ENCODE data around the gene PHIP.

The PHIP gene

DNA sequence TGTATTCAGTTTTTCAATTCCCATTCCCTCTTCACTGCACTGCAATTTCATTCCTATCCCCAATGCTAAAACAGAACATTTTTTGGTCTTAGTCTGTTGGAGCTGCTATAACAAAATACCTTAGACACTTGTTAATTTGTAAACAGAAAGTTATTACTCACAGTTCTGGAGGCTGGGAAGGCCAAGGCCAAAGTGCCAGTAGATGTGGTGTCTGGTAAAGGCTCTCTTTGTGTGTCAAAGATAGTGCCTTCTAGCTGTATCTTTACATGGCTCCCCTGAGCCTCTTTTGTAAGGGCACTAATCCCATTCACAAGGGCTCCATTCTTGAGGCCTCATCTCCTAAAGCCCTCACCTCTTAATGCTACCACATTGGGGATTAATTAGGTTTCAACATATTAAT, 40.0 kb downstream of the PHIP start:
- DNase-seq = no peak
- no peak overlapping the region for H3K4me3 ChIP-seq (ENCODE audit: low read length)
- no peaks in the 10 kb centered on the region for H3K9me2 ChIP-seq (replicated peaks; ENCODE audit: insufficient read depth, low read length)
- no peaks in the 10 kb centered on the region for H4K20me1 ChIP-seq (ENCODE audit: insufficient read depth, low read length)
- H3K9me3 ChIP-seq (replicated peaks; ENCODE audit: insufficient read depth, low read length) = no peaks in the 10 kb centered on the region
- peaks cover 4% of the 10 kb centered on the region for H3K36me3 ChIP-seq (replicated peaks; ENCODE audit: insufficient read depth, low read length)
- no peak overlapping the region for H3K27ac ChIP-seq (ENCODE audit: low read length)
- H3K9ac ChIP-seq (ENCODE audit: low read length) = no peak overlapping the region
- no peak overlapping the region for H2AFZ ChIP-seq (ENCODE audit: low read length)
- H3K4me1 ChIP-seq (ENCODE audit: low read length) = peaks cover 26% of the 10 kb centered on the region
- no peaks in the 10 kb centered on the region for H3K27me3 ChIP-seq (replicated peaks; ENCODE audit: insufficient read depth, low read length)
- peaks cover 86% of the 10 kb centered on the region for H3K79me2 ChIP-seq (ENCODE audit: low read length)
- H3F3A ChIP-seq (ENCODE audit: insufficient read depth, low read length) = 0 out of 2 replicates have a peak, but pooled peaks cover 4% of the 10 kb centered on the region
- no peak overlapping the region for H3K4me2 ChIP-seq (ENCODE audit: low read depth, low read length)
- no peak for TF ChIP-seq CTCF (IDR thresholded peaks at IDR 0.05; ENCODE audit: low read length)
- TF ChIP-seq EZH2phosphoT487 (IDR thresholded peaks at IDR 0.05; ENCODE audit: low read length) = no peak
- TF ChIP-seq EZH2 (optimal IDR thresholded peaks at IDR 0.05; ENCODE audit: low read depth, low read length) = no peak

- H3K27ac ChIP-seq (ENCODE audit: low read length) = no peak overlapping the region
- H3K27me3 ChIP-seq (replicated peaks; ENCODE audit: insufficient read depth, low read length) = no peaks in the 10 kb centered on the region
- peaks cover 91% of the 10 kb centered on the region for H3K79me2 ChIP-seq (ENCODE audit: low read length)
- DNase-seq = no peak
- no peaks in the 10 kb centered on the region for H3K4me1 ChIP-seq (ENCODE audit: low read length)
- H3K9me3 ChIP-seq (replicated peaks; ENCODE audit: insufficient read depth, low read length) = no peaks in the 10 kb centered on the region
- H3K4me2 ChIP-seq (ENCODE audit: low read depth, low read length) = no peak overlapping the region
- TF ChIP-seq EZH2 (optimal IDR thresholded peaks at IDR 0.05; ENCODE audit: low read depth, low read length) (no peak), CTCF (IDR thresholded peaks at IDR 0.05; ENCODE audit: low read length) (no peak), EZH2phosphoT487 (IDR thresholded peaks at IDR 0.05; ENCODE audit: low read length) (no peak)
- H3K36me3 ChIP-seq (replicated peaks; ENCODE audit: insufficient read depth, low read length) = peaks cover 4% of the 10 kb centered on the region; the same call in 1 of the 2 replicates
- H3K9me2 ChIP-seq (replicated peaks; ENCODE audit: insufficient read depth, low read length) = no peaks in the 10 kb centered on the region
- H4K20me1 ChIP-seq (ENCODE audit: insufficient read depth, low read length) = no peaks in the 10 kb centered on the region
- no peak overlapping the region for H3K9ac ChIP-seq (ENCODE audit: low read length)
- H3F3A ChIP-seq (ENCODE audit: insufficient read depth, low read length) = no peaks in the 10 kb centered on the region
- no peak overlapping the region for H3K4me3 ChIP-seq (ENCODE audit: low read length)
- no peak overlapping the region for H2AFZ ChIP-seq (ENCODE audit: low read length)
These were observed 43.2 kb downstream of the PHIP start for GRCh38 chr6:79034865-79035264.

DNA sequence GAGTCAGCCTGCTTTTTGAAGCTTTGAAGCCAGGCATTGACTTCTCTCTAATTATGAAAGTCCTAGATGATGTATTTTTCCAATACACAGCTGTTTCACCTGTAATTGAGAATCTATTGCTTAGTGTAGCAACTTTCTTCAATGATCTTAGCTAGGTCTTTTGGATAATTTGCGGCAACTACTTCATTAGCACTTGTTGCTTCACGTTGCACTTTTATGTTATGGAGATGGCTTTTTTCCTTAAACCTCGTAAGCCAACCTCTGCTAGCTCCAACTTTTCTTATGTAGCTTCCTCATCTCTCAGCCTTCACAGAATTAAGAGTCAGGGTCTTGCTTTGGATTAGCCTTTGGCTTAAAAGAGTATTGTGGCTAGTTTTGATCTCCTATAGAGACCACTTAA, 44.8 kb downstream of the PHIP start:
- TF ChIP-seq EZH2phosphoT487 (IDR thresholded peaks at IDR 0.05; ENCODE audit: low read length) = no peak
- TF ChIP-seq EZH2 (optimal IDR thresholded peaks at IDR 0.05; ENCODE audit: low read depth, low read length) = no peak
- TF ChIP-seq CTCF (IDR thresholded peaks at IDR 0.05; ENCODE audit: low read length) = no peak
- Histone ChIP-seq H3K9me2 (replicated peaks; ENCODE audit: insufficient read depth, low read length) (no peaks in the 10 kb centered on the region), H3K4me1 (ENCODE audit: low read length) (no peaks in the 10 kb centered on the region), H3K27me3 (replicated peaks; ENCODE audit: insufficient read depth, low read length) (no peaks in the 10 kb centered on the region), H3K4me3 (ENCODE audit: low read length) (no peak overlapping the region), H3K9me3 (replicated peaks; ENCODE audit: insufficient read depth, low read length) (no peaks in the 10 kb centered on the region), H3K36me3 (replicated peaks; ENCODE audit: insufficient read depth, low read length) (peaks cover 4% of the 10 kb centered on the region; the same call in 1 of the 2 replicates), H4K20me1 (ENCODE audit: insufficient read depth, low read length) (no peaks in the 10 kb centered on the region), H3K4me2 (ENCODE audit: low read depth, low read length) (no peak overlapping the region), H3K79me2 (ENCODE audit: low read length) (peaks cover 91% of the 10 kb centered on the region), H3K9ac (ENCODE audit: low read length) (no peak overlapping the region), H3F3A (ENCODE audit: insufficient read depth, low read length) (no peaks in the 10 kb centered on the region), H3K27ac (ENCODE audit: low read length) (no peak overlapping the region), H2AFZ (ENCODE audit: low read length) (no peak overlapping the region)
- DNase-seq = no peak
